ENCODE measurements around the gene SPEM2.

Gene SPEM2

GRCh38 chr17:7406235-7406825 is 19.1 kb upstream of the SPEM2 start:
- Histone ChIP-seq H3K4me1 (ENCODE audit: insufficient read depth, poor library complexity, severe bottlenecking) (no peaks in the 10 kb centered on the region), H3K27ac (ENCODE audit: poor library complexity, severe bottlenecking) (no peak overlapping the region), H3K36me3 (ENCODE audit: low read depth) (peaks cover 11% of the 10 kb centered on the region), H3K27me3 (ENCODE audit: insufficient read depth, poor library complexity, severe bottlenecking) (no peaks in the 10 kb centered on the region), H3K9me3 (ENCODE audit: severe bottlenecking) (no peaks in the 10 kb centered on the region), H3K4me3 (ENCODE audit: severe bottlenecking) (no peak overlapping the region)
- DNase-seq (ENCODE audit: low spot score) (no peak), ATAC-seq (ENCODE audit: low read depth) (no peak)
- TF ChIP-seq CTCF (IDR thresholded peaks at IDR 0.05; ENCODE audit: poor library complexity, severe bottlenecking): no peak

- no peak for TF ChIP-seq CTCF (IDR thresholded peaks at IDR 0.05; ENCODE audit: poor library complexity, severe bottlenecking)
- no peaks in the 10 kb centered on the region for H3K9me3 ChIP-seq (ENCODE audit: severe bottlenecking)
- no peak for DNase-seq (ENCODE audit: low spot score)
- H3K4me1 ChIP-seq (ENCODE audit: insufficient read depth, poor library complexity, severe bottlenecking): no peaks in the 10 kb centered on the region
- ATAC-seq (ENCODE audit: low read depth): no peak
- H3K27ac ChIP-seq (ENCODE audit: poor library complexity, severe bottlenecking): no peak overlapping the region
- H3K36me3 ChIP-seq (ENCODE audit: low read depth): peaks cover 6% of the 10 kb centered on the region; the same call in 1 of the 2 replicates
- no peak overlapping the region for H3K4me3 ChIP-seq (ENCODE audit: severe bottlenecking)
- no peaks in the 10 kb centered on the region for H3K27me3 ChIP-seq (ENCODE audit: insufficient read depth, poor library complexity, severe bottlenecking)
These were observed 18.3 kb upstream of the SPEM2 start for GRCh38 chr17:7407082-7407481.

GRCh38 chr17:7407485-7408251 is 17.7 kb upstream of the SPEM2 start, which contains the start of gene NLGN2:
NLGN2 (plus strand) TSS chr17:7407845; CDS start chr17:7408256, 411 bp downstream.
- Histone ChIP-seq H3K36me3 (ENCODE audit: low read depth) (peaks cover 1% of the 10 kb centered on the region; the same call in 1 of the 2 replicates), H3K4me3 (ENCODE audit: severe bottlenecking) (no peak within 1 kb of the TSS), H3K27ac (ENCODE audit: poor library complexity, severe bottlenecking) (no peak within 1 kb of the TSS), H3K4me1 (ENCODE audit: insufficient read depth, poor library complexity, severe bottlenecking) (no peaks in the 10 kb centered on the region), H3K9me3 (ENCODE audit: severe bottlenecking) (no peaks in the 10 kb centered on the region), H3K27me3 (ENCODE audit: insufficient read depth, poor library complexity, severe bottlenecking) (no peaks in the 10 kb centered on the region)
- ATAC-seq (ENCODE audit: low read depth): no peak
- DNase-seq (ENCODE audit: low spot score): no peak
- TF ChIP-seq CTCF (IDR thresholded peaks at IDR 0.05; ENCODE audit: poor library complexity, severe bottlenecking): no peak

- no peak for ATAC-seq (ENCODE audit: low read depth)
- no peak for TF ChIP-seq CTCF (IDR thresholded peaks at IDR 0.05; ENCODE audit: poor library complexity, severe bottlenecking)
- H3K27me3 ChIP-seq (ENCODE audit: insufficient read depth, poor library complexity, severe bottlenecking): no peaks in the 10 kb centered on the region
- no peaks in the 10 kb centered on the region for H3K36me3 ChIP-seq (ENCODE audit: low read depth)
- DNase-seq (ENCODE audit: low spot score): no peak
- no peak overlapping the region for H3K4me3 ChIP-seq (ENCODE audit: severe bottlenecking)
- no peaks in the 10 kb centered on the region for H3K9me3 ChIP-seq (ENCODE audit: severe bottlenecking)
- no peaks in the 10 kb centered on the region for H3K4me1 ChIP-seq (ENCODE audit: insufficient read depth, poor library complexity, severe bottlenecking)
- no peak overlapping the region for H3K27ac ChIP-seq (ENCODE audit: poor library complexity, severe bottlenecking)
These were observed 17.1 kb upstream of the SPEM2 start for GRCh38 chr17:7408252-7408727.

- no peak overlapping the region for H3K4me3 ChIP-seq (ENCODE audit: severe bottlenecking)
- TF ChIP-seq CTCF (IDR thresholded peaks at IDR 0.05; ENCODE audit: poor library complexity, severe bottlenecking): no peak
- DNase-seq (ENCODE audit: low spot score): no peak
- H3K27ac ChIP-seq (ENCODE audit: poor library complexity, severe bottlenecking): no peak overlapping the region
- ATAC-seq (ENCODE audit: low read depth): no peak
- H3K27me3 ChIP-seq (ENCODE audit: insufficient read depth, poor library complexity, severe bottlenecking): no peaks in the 10 kb centered on the region
- no peaks in the 10 kb centered on the region for H3K4me1 ChIP-seq (ENCODE audit: insufficient read depth, poor library complexity, severe bottlenecking)
- H3K9me3 ChIP-seq (ENCODE audit: severe bottlenecking): no peaks in the 10 kb centered on the region
- H3K36me3 ChIP-seq (ENCODE audit: low read depth): no peaks in the 10 kb centered on the region
These were observed 16.6 kb upstream of the SPEM2 start for GRCh38 chr17:7408863-7409262.

Data from RWPE2 (cell line).